ENCODE measurements around the gene ACTR3C.
"Not testable (repeated sequence)": the region's sequence is repeated elsewhere in the genome, so short reads cannot be mapped to it uniquely, and the experiment has no call there.

DNA sequence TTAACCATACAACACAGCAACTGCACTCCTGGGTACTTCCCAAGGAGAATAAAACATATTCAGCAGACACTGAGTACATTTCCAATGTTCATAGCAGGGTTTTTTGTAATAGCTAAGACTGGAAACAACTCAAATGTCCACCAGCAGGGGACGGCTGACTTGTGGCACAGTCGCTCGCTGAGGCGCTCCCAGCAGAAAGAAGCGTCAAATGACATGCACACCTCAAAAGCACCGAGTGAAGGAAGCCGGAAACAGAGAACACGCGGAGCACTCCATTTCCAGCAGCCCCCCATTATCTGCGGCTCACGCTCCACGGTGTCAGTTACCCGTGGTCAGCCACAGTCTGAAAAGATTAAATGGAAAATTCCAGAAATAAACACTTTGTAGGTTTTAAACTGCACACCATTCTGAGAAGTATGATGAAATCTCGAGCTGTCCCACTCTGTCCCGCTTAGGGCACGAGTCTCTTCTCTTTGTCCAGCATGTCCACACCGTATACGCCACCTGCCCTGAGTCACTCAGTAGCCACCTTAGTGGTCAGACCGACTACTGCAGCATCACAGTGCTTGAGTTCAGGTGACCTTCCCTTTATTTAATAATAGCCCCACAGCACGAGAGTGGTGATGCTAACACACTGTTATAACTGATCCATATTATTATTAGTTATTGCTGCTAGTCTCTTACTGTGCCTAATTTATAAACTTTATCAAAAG lies 56.2 kb downstream of the ACTR3C start:
- TF ChIP-seq EZH2phosphoT487 (conservative IDR thresholded peaks at IDR 0.05; ENCODE audit: low read length), result not testable (repeated sequence)
- TF ChIP-seq, protein P1, sequence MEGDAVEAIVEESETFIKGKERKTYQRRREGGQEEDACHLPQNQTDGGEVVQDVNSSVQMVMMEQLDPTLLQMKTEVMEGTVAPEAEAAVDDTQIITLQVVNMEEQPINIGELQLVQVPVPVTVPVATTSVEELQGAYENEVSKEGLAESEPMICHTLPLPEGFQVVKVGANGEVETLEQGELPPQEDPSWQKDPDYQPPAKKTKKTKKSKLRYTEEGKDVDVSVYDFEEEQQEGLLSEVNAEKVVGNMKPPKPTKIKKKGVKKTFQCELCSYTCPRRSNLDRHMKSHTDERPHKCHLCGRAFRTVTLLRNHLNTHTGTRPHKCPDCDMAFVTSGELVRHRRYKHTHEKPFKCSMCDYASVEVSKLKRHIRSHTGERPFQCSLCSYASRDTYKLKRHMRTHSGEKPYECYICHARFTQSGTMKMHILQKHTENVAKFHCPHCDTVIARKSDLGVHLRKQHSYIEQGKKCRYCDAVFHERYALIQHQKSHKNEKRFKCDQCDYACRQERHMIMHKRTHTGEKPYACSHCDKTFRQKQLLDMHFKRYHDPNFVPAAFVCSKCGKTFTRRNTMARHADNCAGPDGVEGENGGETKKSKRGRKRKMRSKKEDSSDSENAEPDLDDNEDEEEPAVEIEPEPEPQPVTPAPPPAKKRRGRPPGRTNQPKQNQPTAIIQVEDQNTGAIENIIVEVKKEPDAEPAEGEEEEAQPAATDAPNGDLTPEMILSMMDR (IDR thresholded peaks at IDR 0.05; ENCODE audit: insufficient read depth, low read length, poor library complexity, severe bottlenecking), result not testable (repeated sequence)

Data from SU-DHL-6 (cell line).